GM21825 (cell line): Measurements from ENCODE around the gene RETREG1.
A peak's percentile ranks its signal among the peaks of the same experiment; 100 is the strongest.
"Not testable (repeated sequence)": the region's sequence is repeated elsewhere in the genome, so short reads cannot be mapped to it uniquely, and the experiment has no call there.

Experiments
- ATAC-seq: cut with Tn5 transposase; IDR thresholded peaks from one replicate; pipeline ENCODE4 v1.9.1; 2021; ENCODE audit warnings: mild to moderate bottlenecking, moderate library complexity; ENCODE audit not compliant: unreplicated experiment

RETREG1 gene

DNA sequence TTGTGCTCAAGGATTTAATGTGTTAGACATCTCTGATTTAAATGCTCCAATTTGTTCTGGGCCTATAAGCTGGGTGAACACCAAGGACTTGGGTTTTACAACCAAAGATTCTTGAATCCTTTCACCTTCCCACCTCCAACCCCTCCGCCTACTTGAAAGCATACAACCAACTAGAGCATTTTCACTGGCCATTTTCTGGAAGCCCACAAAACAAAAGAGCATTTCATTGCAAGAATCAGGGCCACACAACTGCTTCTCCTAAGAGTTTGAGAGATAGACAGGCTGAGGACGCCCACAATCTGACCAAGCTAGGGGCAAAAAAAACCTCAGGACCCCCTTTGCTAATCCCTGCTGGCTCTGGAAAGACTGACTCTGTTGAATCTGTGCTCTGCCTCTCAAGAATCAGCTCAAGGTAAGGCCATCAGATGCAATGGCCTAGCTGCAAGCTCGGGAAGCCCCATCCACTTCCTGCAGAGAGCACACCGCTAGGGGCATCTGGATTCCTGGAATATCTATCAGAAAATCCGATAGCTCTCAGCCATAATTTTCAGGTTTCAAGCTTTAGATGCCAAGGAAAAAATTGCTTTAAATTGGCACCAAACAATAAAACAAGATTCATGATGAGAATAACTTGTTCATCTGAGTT is 57.7 kb downstream of the RETREG1 start:
- no peak for ATAC-seq

DNA sequence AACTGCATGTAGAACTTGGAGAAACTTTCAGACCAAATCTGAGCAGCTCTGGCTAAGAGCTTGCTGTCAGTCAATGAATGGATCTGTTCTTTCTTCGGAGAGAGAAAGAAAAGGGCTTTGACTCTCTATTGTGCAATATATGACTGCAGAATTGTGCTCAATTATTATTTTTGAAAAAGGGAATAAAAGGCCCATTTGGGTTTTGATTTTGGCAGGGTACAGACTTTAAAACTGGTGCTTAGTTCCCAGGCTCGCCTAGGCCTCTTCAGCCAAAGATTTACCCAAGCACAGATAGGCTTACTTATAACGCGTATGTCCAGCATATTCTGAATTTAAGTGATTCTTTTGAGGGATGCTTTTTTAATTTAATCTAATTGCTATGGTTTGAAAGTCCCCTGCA is 59.3 kb downstream of the RETREG1 start:
- no peak for ATAC-seq

DNA sequence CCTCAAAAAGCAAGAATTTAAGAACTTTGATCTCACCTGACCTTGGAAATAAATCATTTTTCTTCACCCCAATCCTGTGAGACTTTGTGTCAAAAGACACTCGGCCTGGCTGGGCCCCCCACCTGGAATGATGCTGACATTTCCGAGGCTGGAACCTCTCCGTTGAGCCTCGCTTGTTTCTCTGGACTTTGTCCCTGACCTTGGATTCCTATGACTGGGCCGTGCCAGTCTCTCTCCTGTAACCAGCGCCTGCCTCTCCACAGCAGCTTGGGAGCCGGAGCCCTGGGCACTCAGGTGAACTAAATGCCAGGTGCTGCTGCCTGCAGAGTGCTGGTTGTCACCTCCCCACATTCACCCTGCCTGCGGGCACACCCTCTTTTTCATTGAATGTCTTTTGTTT is 62.7 kb downstream of the RETREG1 start:
- no peak for ATAC-seq

GRCh38 chr5:16552666-16553343 is 64.0 kb downstream of the RETREG1 start:
- ATAC-seq = peak; percentile 85

- no peak for ATAC-seq
Observed at GRCh38 chr5:16551628-16552027, 65.2 kb downstream of the RETREG1 start.

DNA sequence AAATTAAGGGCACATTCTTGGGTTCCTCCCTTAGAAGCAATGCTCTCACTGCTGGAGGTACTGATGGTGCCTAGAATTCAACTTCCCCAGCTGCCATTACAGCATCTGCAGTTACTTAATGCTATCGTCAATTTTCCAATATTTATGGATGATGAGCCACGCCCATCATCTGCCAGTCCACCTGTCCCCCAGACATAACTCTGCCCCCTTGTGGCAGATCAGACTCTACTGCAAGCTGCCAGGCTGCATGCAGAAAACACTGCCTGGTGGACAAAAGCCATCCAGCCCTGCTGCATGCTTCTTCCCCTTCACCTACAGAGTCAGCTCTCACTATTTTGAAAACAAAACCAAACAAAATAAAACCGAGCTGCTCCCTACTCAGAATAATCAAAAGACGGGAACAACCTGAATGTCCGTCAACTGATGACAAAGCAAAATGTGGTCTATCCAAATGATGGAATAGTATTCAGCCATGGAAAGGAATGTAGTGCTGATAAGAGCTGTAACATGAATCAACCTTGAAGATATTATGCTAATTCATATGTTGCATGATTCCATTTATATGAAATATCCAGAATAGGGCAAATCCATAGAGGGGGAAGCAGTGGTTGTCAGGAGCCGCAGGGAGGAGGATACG is 66.4 kb downstream of the RETREG1 start:
- ATAC-seq = peak; percentile 66

DNA sequence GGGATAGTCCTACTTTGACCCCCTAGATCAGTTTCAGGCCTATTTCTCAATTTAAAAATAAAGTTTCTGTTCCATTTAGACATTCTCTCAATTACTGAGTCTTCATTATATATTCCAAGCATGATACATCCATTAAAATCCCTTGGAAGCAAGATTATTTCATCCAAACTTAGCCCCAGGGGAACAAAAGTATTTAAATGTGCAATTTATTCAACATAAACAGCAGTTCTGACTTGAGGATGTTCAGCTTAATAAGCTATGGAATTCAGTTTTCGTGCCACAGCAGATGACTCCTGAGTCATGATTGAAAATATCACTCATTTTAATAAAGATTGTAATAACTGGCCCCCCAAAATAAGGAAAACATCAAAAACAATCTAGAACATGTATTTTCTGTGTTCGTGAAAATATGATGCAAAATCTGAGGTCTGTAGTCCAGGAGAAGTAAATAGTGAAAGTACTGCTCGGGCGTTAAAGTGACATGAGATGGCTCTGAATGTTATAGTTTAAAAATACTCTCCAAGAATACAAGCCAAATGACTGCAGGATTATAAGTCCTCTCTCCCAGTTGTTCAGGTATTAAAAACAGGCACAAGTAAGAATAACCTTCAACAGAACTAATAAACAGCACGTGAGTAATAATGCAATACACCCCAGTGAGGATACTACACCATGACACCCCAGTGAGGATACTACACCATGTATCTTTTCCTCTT is 67.1 kb downstream of the RETREG1 start:
- ATAC-seq = no peak

DNA sequence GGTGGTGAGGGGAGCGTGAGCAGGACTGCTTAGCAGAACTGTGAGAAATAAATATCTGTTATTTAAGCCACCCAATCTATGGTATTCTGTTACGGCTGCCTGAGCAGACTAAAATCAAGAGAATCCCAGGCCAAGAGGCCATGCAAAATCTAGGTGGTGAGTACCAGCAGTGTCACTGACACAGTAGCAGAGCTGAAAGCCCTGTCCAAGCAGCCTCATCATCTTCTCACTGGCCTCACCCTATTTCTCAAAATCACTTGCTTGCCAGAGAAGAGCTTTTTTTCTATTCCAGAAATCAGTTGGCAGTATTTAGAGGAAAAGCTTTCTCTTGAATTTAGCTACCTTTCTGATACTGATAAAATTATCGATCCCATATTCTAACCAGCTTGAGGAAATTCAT is 68.0 kb downstream of the RETREG1 start:
- no peak for ATAC-seq

DNA sequence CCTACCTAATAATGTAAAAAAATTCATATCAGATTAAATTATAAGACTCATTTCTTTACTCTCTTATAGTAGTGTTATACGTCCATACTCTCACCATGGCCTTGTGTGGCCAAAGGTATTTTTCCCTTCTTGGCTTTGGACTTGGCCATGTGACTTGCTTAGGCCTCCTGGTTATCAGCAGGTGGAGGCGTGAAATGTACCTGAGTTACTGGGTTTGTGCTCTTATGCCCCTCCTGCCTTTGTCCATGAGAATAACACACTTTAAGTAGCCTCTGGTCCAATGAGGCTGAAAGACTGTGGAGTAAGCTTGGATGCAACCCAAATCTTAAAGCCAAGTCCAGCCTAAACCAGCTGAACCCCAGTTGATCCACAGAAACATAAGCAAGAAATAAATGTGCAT is 68.7 kb downstream of the RETREG1 start:
- no peak for ATAC-seq

GRCh38 chr5:16547200-16547842 is 69.5 kb downstream of the RETREG1 start:
- no peak for ATAC-seq

GRCh38 chr5:16546732-16547131 is 70.1 kb downstream of the RETREG1 start:
- ATAC-seq = no peak

DNA sequence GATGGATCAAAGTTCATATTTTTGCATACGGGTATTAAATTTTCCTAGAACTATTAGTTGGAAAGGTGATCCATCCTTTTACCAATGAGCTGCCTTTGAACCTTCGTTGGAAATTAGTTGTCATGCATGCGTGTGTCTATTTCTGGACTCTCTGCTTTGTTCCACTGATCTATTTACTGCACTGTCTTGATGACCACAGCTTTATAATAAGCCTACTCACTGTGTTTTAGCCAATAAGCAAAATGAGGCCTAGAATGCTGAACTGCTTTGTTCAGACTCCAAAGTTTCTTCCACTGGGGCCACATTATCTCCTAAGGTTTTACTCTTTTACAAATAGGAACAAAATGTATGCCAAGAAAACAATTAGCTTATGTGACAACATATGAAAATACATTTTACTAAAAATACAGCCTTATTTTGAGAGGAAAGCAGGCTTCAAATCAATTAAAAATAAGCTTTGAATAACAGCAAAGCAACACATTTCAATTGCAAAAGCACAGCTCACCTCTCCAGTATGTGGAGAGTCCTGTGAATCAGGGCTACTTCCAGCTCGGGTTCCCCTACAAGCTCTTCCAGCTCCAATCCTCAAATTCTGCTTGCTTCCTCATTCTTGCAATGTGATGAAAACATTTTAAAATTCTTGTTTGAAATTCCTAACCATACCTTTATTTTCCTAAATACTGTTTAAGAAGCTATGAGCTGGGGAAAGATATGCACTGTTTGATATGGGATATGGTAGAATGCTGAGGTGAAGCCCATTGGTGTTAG is 72.0 kb downstream of the RETREG1 start:
- ATAC-seq = no peak

- ATAC-seq = not testable (repeated sequence)
Observed at GRCh38 chr5:16543206-16543605, 73.6 kb downstream of the RETREG1 start.

- ATAC-seq = no peak
Observed at GRCh38 chr5:16542236-16542635, 74.6 kb downstream of the RETREG1 start.

GRCh38 chr5:16541592-16541991 is 75.2 kb downstream of the RETREG1 start:
- not testable (repeated sequence) for ATAC-seq

- no peak for ATAC-seq
Observed at GRCh38 chr5:16540421-16540820, 76.4 kb downstream of the RETREG1 start.

DNA sequence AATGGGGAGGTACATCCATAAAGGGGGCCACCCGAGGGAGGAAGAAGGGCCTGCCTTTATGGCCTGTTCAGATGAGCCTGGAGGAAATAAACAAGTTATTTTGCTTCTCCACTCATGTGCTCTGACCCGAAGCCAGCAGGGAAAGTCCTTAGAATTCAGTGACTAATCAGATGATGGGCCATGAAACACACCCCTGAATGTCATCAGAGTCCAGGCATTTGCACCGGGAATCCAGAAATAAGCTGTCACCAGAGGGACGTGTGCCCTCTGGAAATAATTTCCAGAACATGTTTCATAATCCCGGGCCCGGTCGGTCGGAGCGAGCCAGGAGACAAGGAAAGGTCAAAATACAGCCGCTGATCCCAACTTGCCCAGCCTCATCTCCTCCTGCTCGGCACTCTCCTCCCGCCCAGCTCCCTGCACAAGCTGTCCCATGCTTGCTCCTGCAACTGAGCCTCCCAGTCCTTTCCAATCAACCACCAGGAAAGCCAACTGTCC is 77.6 kb downstream of the RETREG1 start:
- no peak for ATAC-seq

- no peak for ATAC-seq
Observed at GRCh38 chr5:16538006-16538405, 78.8 kb downstream of the RETREG1 start.

DNA sequence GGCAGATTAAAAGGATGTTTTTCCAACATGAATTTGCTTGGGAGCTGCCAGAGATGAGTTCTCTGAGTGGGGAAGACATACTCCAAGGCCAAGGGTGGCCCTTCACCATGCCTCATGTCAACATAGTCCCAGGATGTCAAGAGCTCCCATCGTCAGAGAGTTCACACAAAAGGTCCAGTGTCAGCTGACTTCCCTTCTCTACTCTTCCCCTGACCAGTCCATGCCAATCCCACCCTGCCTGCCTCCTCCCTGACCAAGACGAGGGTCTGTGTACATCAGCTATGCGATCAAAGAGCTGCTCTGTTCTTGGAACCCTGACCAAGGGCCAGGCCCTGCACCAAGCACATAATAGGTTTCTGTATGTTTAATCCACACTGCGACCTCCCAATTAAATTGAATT is 80.0 kb downstream of the RETREG1 start:
- ATAC-seq = no peak

GRCh38 chr5:16536246-16536645 is 80.6 kb downstream of the RETREG1 start:
- no peak for ATAC-seq
